ENCODE results near the gene NRSN2.

Gene NRSN2

GRCh38 chr20:346640-347316 lies at the start of gene NRSN2:
TSS of gene NRSN2 (plus strand) at chr20:347111. CDS start at chr20:349644, 2,533 bp downstream.
- DNase-seq: peak; percentile 78

- DNase-seq: peak; percentile 65
These were observed 48.8 kb upstream of the NRSN2 start for GRCh38 chr20:297925-298775.

GRCh38 chr20:298776-299391 lies 48.0 kb upstream of the NRSN2 start:
- DNase-seq: no peak

- DNase-seq: no peak
These were observed 46.4 kb upstream of the NRSN2 start for GRCh38 chr20:300345-300990.

GRCh38 chr20:301886-302848 lies 44.7 kb upstream of the NRSN2 start:
- DNase-seq: no peak

- DNase-seq: no peak
These were observed 41.2 kb upstream of the NRSN2 start for GRCh38 chr20:305745-306144.

GRCh38 chr20:308427-309038 lies 38.4 kb upstream of the NRSN2 start:
- DNase-seq: no peak

- peak; percentile 59 for DNase-seq
These were observed 37.5 kb upstream of the NRSN2 start for GRCh38 chr20:309306-309840.

GRCh38 chr20:309841-310644 lies 36.9 kb upstream of the NRSN2 start:
- peak; percentile 100 for DNase-seq

- DNase-seq: no peak
These were observed 36.3 kb upstream of the NRSN2 start for GRCh38 chr20:310645-311044.

GRCh38 chr20:311609-312008 lies 35.3 kb upstream of the NRSN2 start:
- no peak for DNase-seq

- no peak for DNase-seq
These were observed 34.8 kb upstream of the NRSN2 start for GRCh38 chr20:312067-312466.

- DNase-seq: no peak
These were observed 34.0 kb upstream of the NRSN2 start for GRCh38 chr20:312866-313265.

- DNase-seq: no peak
These were observed 33.5 kb upstream of the NRSN2 start for GRCh38 chr20:313402-313801.

GRCh38 chr20:313948-314347 lies 33.0 kb upstream of the NRSN2 start:
- peak; percentile 57 for DNase-seq

GRCh38 chr20:316316-317068 lies 30.4 kb upstream of the NRSN2 start:
- peak; percentile 53 for DNase-seq

GRCh38 chr20:324177-325044 lies 22.5 kb upstream of the NRSN2 start:
- DNase-seq: peak; percentile 87

GRCh38 chr20:325045-325888 lies 21.6 kb upstream of the NRSN2 start, which contains the start of gene SOX12:
TSS of gene SOX12 (plus strand) at chr20:325552. CDS start at chr20:325925, 373 bp downstream.
- peak; percentile 93 for DNase-seq

Data from fibroblast of skin of right quadriceps (primary cell).